MCF 10A (cell line): ENCODE measurements around the gene PAK6. TPM values are rescaled to one million over a fixed set of nuclear protein-coding genes. Genes with fewer than 3 reads are reported as not detected.
A peak's percentile ranks its signal among the peaks of the same experiment; 100 is the strongest.

Experiments
- BruUV-seq: library from RNA; stranded (reverse); fragments of 400-500 nt; replicated peaks from 2 replicates; lab custom pipeline; 2021; lab: Mats Ljungman, UMichigan
- CTCF ChIA-PET: fragments of 300-600 bp; sonication (Branson Sonifier 250); formaldehyde crosslinking; extraction: SDS; loops from one replicate; lab custom pipeline; 2021; ENCODE audit warnings: antibody characterized with exemption, inconsistent platforms; lab: Yijun Ruan, JAX
- POLR2A ChIA-PET: fragments of 300-600, 350-650 bp; sonication (Branson Sonifier 250); formaldehyde crosslinking; extraction: SDS; loops from one replicate; lab custom pipeline; 2020; ENCODE audit warnings: antibody characterized with exemption, inconsistent platforms; lab: Yijun Ruan, JAX
- DNase-seq: peaks from one replicate; pipeline ENCODE4 v3.0.0-alpha.2; 2018; ENCODE audit not compliant: unreplicated experiment
- H3K27ac Mint-ChIP-seq: one replicate; pipeline ENCODE4 v1.8.0; 2022; ENCODE audit warnings: mild to moderate bottlenecking, low read depth, mixed read lengths; ENCODE audit not compliant: unreplicated experiment
- H3K27me3 Mint-ChIP-seq: one replicate; pipeline ENCODE4 v1.8.0; 2022; ENCODE audit warnings: mixed read lengths; ENCODE audit not compliant: insufficient read depth, unreplicated experiment
- H3K36me3 Mint-ChIP-seq: one replicate; pipeline ENCODE4 v1.8.0; 2022; ENCODE audit warnings: mild to moderate bottlenecking, moderate library complexity, mixed read lengths; ENCODE audit not compliant: insufficient read depth, unreplicated experiment
- H3K4me1 Mint-ChIP-seq: one replicate; pipeline ENCODE4 v1.8.0; 2022; ENCODE audit warnings: mixed read lengths; ENCODE audit not compliant: insufficient read depth, unreplicated experiment
- H3K4me3 Mint-ChIP-seq: one replicate; pipeline ENCODE4 v1.8.0; 2022; ENCODE audit warnings: mild to moderate bottlenecking, moderate library complexity, mixed read lengths; ENCODE audit not compliant: unreplicated experiment
- H3K9me3 Mint-ChIP-seq: one replicate; pipeline ENCODE4 v1.8.0; 2022; ENCODE audit warnings: mixed read lengths; ENCODE audit not compliant: unreplicated experiment
- CTCF ChIP-seq: fragments of 200-600 bp; IDR thresholded peaks from one replicate; pipeline ENCODE4 v1.8.0; 2022; ENCODE audit warnings: antibody characterized with exemption, mild to moderate bottlenecking; ENCODE audit not compliant: unreplicated experiment
- intact Hi-C: fragments of 100-400 bp; cut with micrococcal nuclease; formaldehyde crosslinking; loops from 2 replicates; pipeline ENCODE4 v1.14.1; 2022
- total RNA-seq: library from RNA; stranded (reverse); gene quantifications from 2 replicates; pipeline ENCODE4 v1.2.3, GENCODE V29; 2022

The PAK6 gene
- total RNA-seq, 1 experiment from 2014 or later: 9.3 TPM

GRCh38 chr15:40234783-40235182 lies 4.1 kb upstream of the PAK6 start:
- peak; percentile 51 for DNase-seq
- no peak overlapping the region for H3K4me3 Mint-ChIP-seq
- peaks cover 31% of the 10 kb centered on the region for H3K4me1 Mint-ChIP-seq
- POLR2A ChIA-PET: interaction anchor here (0.9 to 2.4 kb wide), 4 partner anchors 11 to 32 kb away, joined by 4 to 12 read pairs (median 6); no protein-coding TSS in a partner anchor
- no peaks in the 10 kb centered on the region for H3K9me3 Mint-ChIP-seq
- intact Hi-C loops: no loop called here
- BruUV-seq: no TSS peak
- CTCF ChIA-PET: interaction anchor here (0.7 to 4.4 kb wide), 4 partner anchors 11 to 39 kb away, joined by 3 to 35 read pairs (median 18); no protein-coding TSS in a partner anchor
- H3K27me3 Mint-ChIP-seq: no peaks in the 10 kb centered on the region
- no peaks in the 10 kb centered on the region for H3K36me3 Mint-ChIP-seq
- H3K27ac Mint-ChIP-seq: peak overlapping the region; percentile 54
- no peak for TF ChIP-seq CTCF

GRCh38 chr15:40235201-40235885 lies 3.5 kb upstream of the PAK6 start:
- POLR2A ChIA-PET: interaction anchor here (0.9 to 2.4 kb wide), 5 partner anchors 10 to 31 kb away, joined by 3 to 12 read pairs (median 6); no protein-coding TSS in a partner anchor
- H3K4me3 Mint-ChIP-seq: no peak overlapping the region
- no peaks in the 10 kb centered on the region for H3K36me3 Mint-ChIP-seq
- H3K4me1 Mint-ChIP-seq: peaks cover 32% of the 10 kb centered on the region
- no peak for TF ChIP-seq CTCF
- no TSS peak for BruUV-seq
- no peaks in the 10 kb centered on the region for H3K27me3 Mint-ChIP-seq
- CTCF ChIA-PET: interaction anchor here (0.6 to 4.4 kb wide), 4 partner anchors 12 to 54 kb away, joined by 3 to 35 read pairs (median 4); no protein-coding TSS in a partner anchor
- DNase-seq: no peak
- intact Hi-C loops: no loop called here
- no peak overlapping the region for H3K27ac Mint-ChIP-seq
- H3K9me3 Mint-ChIP-seq: no peaks in the 10 kb centered on the region

- H3K27ac Mint-ChIP-seq: peak overlapping the region; percentile 67
These were observed 485 bp downstream of the PAK6 start for GRCh38 chr15:40239404-40239692.

More at GRCh38 chr15:40239404-40239692, 485 bp downstream of the PAK6 start:
- BruUV-seq: no TSS peak
- DNase-seq: no peak
- Mint-ChIP-seq H3K4me3 (peak overlapping the region; percentile 73), H3K36me3 (peaks cover 11% of the 10 kb centered on the region), H3K4me1 (peaks cover 45% of the 10 kb centered on the region), H3K9me3 (no peaks in the 10 kb centered on the region), H3K27me3 (no peaks in the 10 kb centered on the region)
- intact Hi-C loops: no loop called here
- ChIA-PET CTCF (interaction anchor here (0.5 to 8.8 kb wide), 12 partner anchors 8 to 202 kb away, joined by 3 to 127 read pairs (median 4); partner anchors contain the start of gene BAHD1), POLR2A (interaction anchor here (0.7 to 4.0 kb wide), 19 partner anchors 9 to 418 kb away, joined by 3 to 42 read pairs (median 5); partner anchors contain the start of genes BAHD1, INAFM2 and IVD)
- no peak for TF ChIP-seq CTCF
